IMR-90 (cell line): Measurements from ENCODE around the gene LCP1. TPM values are rescaled to one million over a fixed set of nuclear protein-coding genes. Genes with fewer than 3 reads are reported as not detected.

Experiments used
- ATAC-seq: fragments of 200-7000 bp; cut with Tn5 transposase; 2 replicates; pipeline ENCODE4 v1.9.1; 2020; ENCODE audit warnings: low read depth, mild to moderate bottlenecking, moderate library complexity
- BruUV-seq: library from RNA; stranded (reverse); fragments of 400-500 nt; replicated peaks from 2 replicates; lab custom pipeline; 2021; lab: Mats Ljungman, UMichigan
- CTCF ChIA-PET: fragments of 300-600 bp; formaldehyde crosslinking; extraction: SDS; loops from one replicate; lab custom pipeline; 2021; ENCODE audit warnings: antibody characterized with exemption; lab: Yijun Ruan, JAX
- POLR2A ChIA-PET: fragments of 300-600 bp; sonication (Branson Sonifier 250); formaldehyde crosslinking; loops from one replicate; lab custom pipeline; 2022; ENCODE audit warnings: antibody characterized with exemption; ENCODE audit not compliant: unreplicated experiment; lab: Charles Lee
- DNase-seq: peaks from one replicate; pipeline ENCODE4 v3.0.0; 2013
- H2AFZ ChIP-seq: replicated peaks from 2 replicates; pipeline ENCODE3; 2013; ENCODE audit warnings: low read length, mild to moderate bottlenecking; ENCODE audit not compliant: poor library complexity
- H2AK5ac ChIP-seq: 2 replicates; pipeline ENCODE4 v1.6.1; 2013; ENCODE audit warnings: low read depth, low read length, inconsistent platforms
- H2AK9ac ChIP-seq: replicated peaks from 2 replicates; pipeline ENCODE3; 2013; ENCODE audit warnings: mild to moderate bottlenecking, low read depth, low read length, moderate library complexity; ENCODE audit not compliant: poor library complexity
- H2BK120ac ChIP-seq: 2 replicates; pipeline ENCODE4 v1.6.1; 2013; ENCODE audit warnings: low read depth, low read length, inconsistent platforms
- H2BK15ac ChIP-seq: 3 replicates; pipeline ENCODE4 v1.6.1; 2013; ENCODE audit warnings: low read depth, low read length, inconsistent platforms
- H2BK20ac ChIP-seq: 2 replicates; pipeline ENCODE4 v1.6.1; 2013; ENCODE audit warnings: low read depth, mild to moderate bottlenecking, inconsistent platforms, low read length, moderate library complexity
- H2BK5ac ChIP-seq: 2 replicates; pipeline ENCODE4 v1.6.1; 2013; ENCODE audit warnings: mild to moderate bottlenecking, low read depth, low read length, inconsistent platforms; ENCODE audit not compliant: poor library complexity, severe bottlenecking
- H3K14ac ChIP-seq: replicated peaks from 2 replicates; pipeline ENCODE4 v1.6.1; 2013; ENCODE audit warnings: low read depth, low read length, inconsistent platforms
- H3K18ac ChIP-seq: 2 replicates; pipeline ENCODE4 v1.6.1; 2013; ENCODE audit warnings: low read depth, low read length, control low read depth
- H3K23ac ChIP-seq: 2 replicates; pipeline ENCODE4 v1.6.1; 2013; ENCODE audit warnings: low read depth, low read length, inconsistent platforms
- H3K27ac ChIP-seq: 2 replicates; pipeline ENCODE4 v1.5.1; 2013; ENCODE audit warnings: mild to moderate bottlenecking, control low read depth, low read length; ENCODE audit not compliant: insufficient read depth
- H3K27me3 ChIP-seq: 2 replicates; pipeline ENCODE4 v1.6.1; 2013; ENCODE audit warnings: low read length; ENCODE audit not compliant: control insufficient read depth, insufficient read depth
- H3K36me3 ChIP-seq: 2 replicates; pipeline ENCODE4 v1.6.1; 2013; ENCODE audit warnings: low read length, mixed read lengths; ENCODE audit not compliant: control insufficient read depth, insufficient read depth
- H3K4ac ChIP-seq: 2 replicates; pipeline ENCODE4 v1.6.1; 2013; ENCODE audit warnings: low read depth, low read length, inconsistent platforms
- H3K4me1 ChIP-seq: 2 replicates; pipeline ENCODE4 v1.6.1; 2013; ENCODE audit warnings: low read length, mixed read lengths; ENCODE audit not compliant: control insufficient read depth, insufficient read depth
- H3K4me2 ChIP-seq: 2 replicates; pipeline ENCODE4 v1.6.1; 2013; ENCODE audit warnings: low read depth, mild to moderate bottlenecking, control low read depth, low read length, moderate library complexity
- H3K4me3 ChIP-seq: 2 replicates; pipeline ENCODE4 v1.5.1; 2013; ENCODE audit warnings: low read depth, mild to moderate bottlenecking, control low read depth, low read length, moderate library complexity; ENCODE audit not compliant: insufficient read depth
- H3K56ac ChIP-seq: 2 replicates; pipeline ENCODE4 v1.6.1; 2013; ENCODE audit warnings: low read length, inconsistent platforms; ENCODE audit not compliant: insufficient read depth; ENCODE audit errors: extremely low read depth
- H3K79me1 ChIP-seq, 2 experiments: 2 replicates each; pipeline ENCODE4 v1.6.1; 2013; ENCODE audit warnings: low read length in 2 of 2, inconsistent platforms in 1 of 2, low read depth in 1 of 2
- H3K9ac ChIP-seq: 2 replicates; pipeline ENCODE4 v1.6.1; 2013; ENCODE audit warnings: low read depth, low read length, control low read depth
- H3K9me1 ChIP-seq: 2 replicates; pipeline ENCODE4 v1.6.1; 2013; ENCODE audit warnings: low read length, inconsistent platforms; ENCODE audit not compliant: insufficient read depth
- H3K9me3 ChIP-seq: 2 replicates; pipeline ENCODE4 v1.6.1; 2013; ENCODE audit warnings: low read length; ENCODE audit not compliant: control insufficient read depth, insufficient read depth
- H4K20me1 ChIP-seq: 2 replicates; pipeline ENCODE4 v1.6.1; 2013; ENCODE audit warnings: low read length, inconsistent platforms; ENCODE audit not compliant: insufficient read depth
- H4K5ac ChIP-seq: 2 replicates; pipeline ENCODE4 v1.6.1; 2013; ENCODE audit warnings: mild to moderate bottlenecking, low read depth, low read length, control low read depth
- H4K8ac ChIP-seq, 2 experiments: 2 replicates each; pipeline ENCODE4 v1.6.1; 2013; ENCODE audit warnings: low read depth in 2 of 2, low read length in 2 of 2, control low read depth in 1 of 2, inconsistent platforms in 1 of 2
- H4K91ac ChIP-seq: 2 replicates; pipeline ENCODE4 v1.6.1; 2013; ENCODE audit warnings: low read depth, low read length, inconsistent platforms; ENCODE audit not compliant: insufficient read depth
- CEBPB ChIP-seq: IDR thresholded peaks from 2 replicates; pipeline ENCODE4 v1.6.1; 2012; ENCODE audit warnings: low read depth, low read length, improper control_type of control experiment
- FOS ChIP-seq: fragments of 150-350 bp; IDR thresholded peaks from 2 replicates; pipeline ENCODE4 v1.6.1; 2016; ENCODE audit warnings: low read depth, low read length
- MAFK ChIP-seq: IDR thresholded peaks from 2 replicates; pipeline ENCODE4 v1.6.1; 2012; ENCODE audit warnings: low read depth, low read length, improper control_type of control experiment
- MAZ ChIP-seq: IDR thresholded peaks from 2 replicates; pipeline ENCODE4 v1.6.1; 2012; ENCODE audit warnings: low read depth, mild to moderate bottlenecking, low read length, improper control_type of control experiment, moderate library complexity, borderline replicate concordance
- MXI1 ChIP-seq: IDR thresholded peaks from 2 replicates; pipeline ENCODE4 v1.6.1; 2012; ENCODE audit warnings: low read depth, mild to moderate bottlenecking, low read length, moderate library complexity, borderline replicate concordance
- NFE2L2 ChIP-seq: fragments of 150-350 bp; IDR thresholded peaks from 2 replicates; pipeline ENCODE4 v1.6.1; 2016; ENCODE audit warnings: low read depth, mild to moderate bottlenecking, low read length
- RAD21 ChIP-seq: IDR thresholded peaks from 2 replicates; pipeline ENCODE4 v1.6.1; 2012; ENCODE audit warnings: low read length, improper control_type of control experiment
- RCOR1 ChIP-seq: IDR thresholded peaks from 2 replicates; pipeline ENCODE4 v1.6.1; 2012; ENCODE audit warnings: mild to moderate bottlenecking, low read length, improper control_type of control experiment; ENCODE audit not compliant: insufficient replicate concordance
- RFX5 ChIP-seq: IDR thresholded peaks from 2 replicates; pipeline ENCODE4 v1.8.0; 2012; ENCODE audit warnings: low read depth, mild to moderate bottlenecking, low read length, moderate library complexity
- SMC3 ChIP-seq: fragments of 150-350 bp; IDR thresholded peaks from 2 replicates; pipeline ENCODE4 v1.6.1; 2016; ENCODE audit warnings: low read depth, mild to moderate bottlenecking, antibody characterized with exemption, low read length, moderate library complexity
- WGBS, 2 experiments: methylation state at CpG; one replicate each; pipeline versions ENCODE4 v1.1.5 to v1.1.7; 2013; ENCODE audit warnings: missing lambda C conversion rate in 2 of 2; ENCODE audit not compliant: insufficient read length in 1 of 2; ENCODE audit errors: extremely low coverage in 2 of 2; 5-methylcytosine and 5-hydroxymethylcytosine counted together
- dilution Hi-C: fragments of 300-500 bp; cut with HindIII; formaldehyde crosslinking; loops from one replicate; pipeline ENCODE4 v1.14.3; 2018; ENCODE audit warnings: low sequenced_read_pairs; ENCODE audit not compliant: unreplicated experiment
- in situ Hi-C: fragments of 300-500 bp; cut with MboI; formaldehyde crosslinking; loops from 3 replicates; pipeline ENCODE4 v1.14.3; 2019; ENCODE audit warnings: low sequenced_read_pairs, inconsistent platforms, mixed read lengths
- intact Hi-C: fragments of 100-400 bp; cut with micrococcal nuclease; formaldehyde crosslinking; loops from 2 replicates; pipeline ENCODE4 v1.10.0; 2022
- polyA plus RNA-seq, 3 experiments: library from polyadenylated mRNA; depleted of rRNA; stranded (reverse); fragments of >200 nt; gene quantifications; 2 replicates each; pipeline ENCODE4 v1.2.3, GENCODE V29; 2012; ENCODE audit warnings: low replicate concordance in 1 of 3
- total RNA-seq: library from RNA; depleted of rRNA; stranded (reverse); fragments of >200 nt; gene quantifications from 2 replicates; pipeline ENCODE4 v1.2.3, GENCODE V29; 2012
- TF ChIP-seq, protein P1 (sequence below): fragments of 150-350 bp; IDR thresholded peaks from 2 replicates; pipeline ENCODE4 v1.6.1; 2016; ENCODE audit warnings: low read depth, mild to moderate bottlenecking, low read length, moderate library complexity, borderline replicate concordance

The LCP1 gene
- total and polyA plus RNA-seq, 2 of the 4 experiments (the other 2 are of a cell fraction) = not detected

DNA sequence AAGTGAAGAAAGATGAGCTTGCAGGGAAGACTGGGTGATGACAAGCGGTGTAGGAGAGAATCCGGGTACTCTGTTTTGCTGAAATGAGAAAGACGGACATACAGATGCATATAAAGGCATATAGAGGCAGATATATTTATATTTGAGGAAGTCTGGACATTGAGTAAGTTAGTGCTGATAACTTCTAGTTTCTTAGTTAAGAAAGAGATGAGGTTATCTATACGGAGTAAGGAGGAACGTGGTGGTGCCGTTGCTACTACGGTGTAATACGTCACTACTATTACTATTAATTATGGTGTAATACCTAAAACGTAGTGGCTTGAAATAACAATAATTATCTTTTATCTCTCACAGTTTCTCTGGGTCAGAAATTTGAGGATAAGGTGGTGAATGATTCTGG is 67.4 kb downstream of the LCP1 start:
- ATAC-seq (no peak), DNase-seq (no peak)
- Histone ChIP-seq H2BK5ac (no peak overlapping the region), H4K8ac (no peak overlapping the region), H2BK20ac (no peak overlapping the region), H2AK5ac (no peak overlapping the region), H2AFZ (no peak overlapping the region), H3K79me1 (no peaks in the 10 kb centered on the region), H4K5ac (no peak overlapping the region), H3K56ac (no peak overlapping the region), H2AK9ac (no peak overlapping the region), H3K9me3 (no peaks in the 10 kb centered on the region), H2BK15ac (no peak overlapping the region), H3K4me1 (no peaks in the 10 kb centered on the region), H3K14ac (no peak overlapping the region), H3K4me2 (no peak overlapping the region), H4K91ac (no peak overlapping the region), H3K27ac (no peak overlapping the region), H3K27me3 (no peaks in the 10 kb centered on the region; the same call in 1 of the 2 replicates), H2BK120ac (no peak overlapping the region), H3K23ac (no peak overlapping the region), H4K20me1 (no peaks in the 10 kb centered on the region), H3K4ac (no peak overlapping the region), H3K18ac (no peak overlapping the region), H3K9me1 (no peaks in the 10 kb centered on the region), H3K9ac (no peak overlapping the region), H3K4me3 (no peak overlapping the region), H3K36me3 (no peaks in the 10 kb centered on the region)
- ChIA-PET CTCF (interaction anchor here (0.6 kb wide), 1 partner anchor 57 kb away, joined by 5 read pairs; no protein-coding TSS in a partner anchor), POLR2A (no interaction called here)
- dilution Hi-C loops (no loop called here), intact Hi-C loops (no loop called here), in situ Hi-C loops (no loop called here)
- 78% methylated on average over 3 of the region's 9 CpGs; no CpG with 5 or more reads in 1 of the 2 experiments for WGBS, 2 experiments
- TF ChIP-seq MAFK (no peak), NFE2L2 (no peak), FOS (no peak), MXI1 (no peak), RCOR1 (no peak), MAZ (no peak), RAD21 (no peak), SMC3 (no peak), CEBPB (no peak), RFX5 (no peak)
- TF ChIP-seq, protein P1, sequence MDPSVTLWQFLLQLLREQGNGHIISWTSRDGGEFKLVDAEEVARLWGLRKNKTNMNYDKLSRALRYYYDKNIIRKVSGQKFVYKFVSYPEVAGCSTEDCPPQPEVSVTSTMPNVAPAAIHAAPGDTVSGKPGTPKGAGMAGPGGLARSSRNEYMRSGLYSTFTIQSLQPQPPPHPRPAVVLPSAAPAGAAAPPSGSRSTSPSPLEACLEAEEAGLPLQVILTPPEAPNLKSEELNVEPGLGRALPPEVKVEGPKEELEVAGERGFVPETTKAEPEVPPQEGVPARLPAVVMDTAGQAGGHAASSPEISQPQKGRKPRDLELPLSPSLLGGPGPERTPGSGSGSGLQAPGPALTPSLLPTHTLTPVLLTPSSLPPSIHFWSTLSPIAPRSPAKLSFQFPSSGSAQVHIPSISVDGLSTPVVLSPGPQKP = no peak
- BruUV-seq = no TSS peak
